Liver (tissue), 3 donors: ENCODE measurements around the gene CDH23.

ENCODE experiments used
- GABPA ChIP-seq, 2 donors: IDR thresholded peaks in 1 of 2; conservative IDR thresholded peaks in 1 of 2; 2 replicates each; pipeline ENCODE4 v1.6.1; 2016; ENCODE audit warnings: antibody characterized with exemption in 2 of 2, mild to moderate bottlenecking in 1 of 2, moderate library complexity in 1 of 2
- HNF4A ChIP-seq, 2 donors: conservative IDR thresholded peaks; 2 replicates each; pipeline ENCODE4 v1.6.1; 2016; ENCODE audit warnings: antibody characterized with exemption in 2 of 2, mild to moderate bottlenecking in 2 of 2
- HNF4G ChIP-seq: IDR thresholded peaks from 2 replicates; pipeline ENCODE4 v1.6.1; 2016; ENCODE audit warnings: antibody characterized with exemption
- NR2F2 ChIP-seq: IDR thresholded peaks from 2 replicates; pipeline ENCODE4 v1.6.1; 2016; ENCODE audit warnings: antibody characterized with exemption
- RAD21 ChIP-seq, 2 donors: IDR thresholded peaks; 2 replicates each; pipeline ENCODE4 v1.6.1; 2016; ENCODE audit warnings: antibody characterized with exemption in 2 of 2, mild to moderate bottlenecking in 2 of 2
- SP1 ChIP-seq: IDR thresholded peaks from 2 replicates; pipeline ENCODE4 v1.6.1; 2018; ENCODE audit warnings: antibody characterized with exemption, mild to moderate bottlenecking
- TAF1 ChIP-seq: conservative IDR thresholded peaks from 2 replicates; pipeline ENCODE4 v1.6.1; 2016; ENCODE audit warnings: antibody characterized with exemption, mild to moderate bottlenecking
- ZBTB33 ChIP-seq: IDR thresholded peaks from 2 replicates; pipeline ENCODE4 v1.6.1; 2016; ENCODE audit warnings: antibody characterized with exemption
- TF ChIP-seq, protein P1 (sequence below): fragments of 150-350 bp; IDR thresholded peaks from 2 replicates; pipeline ENCODE4 v1.5.1; 2017; ENCODE audit warnings: improper control_type of control experiment, low read depth, low read length; ENCODE audit not compliant: missing input control
- TF ChIP-seq, protein P2 (sequence below): IDR thresholded peaks from 2 replicates; pipeline ENCODE4 v1.6.1; 2016; ENCODE audit warnings: antibody characterized with exemption, mild to moderate bottlenecking
- TF ChIP-seq, protein P3 (sequence below): IDR thresholded peaks from 2 replicates; pipeline ENCODE4 v1.6.1; 2016; ENCODE audit warnings: antibody characterized with exemption
- TF ChIP-seq, protein P4 (sequence below): IDR thresholded peaks from 2 replicates; pipeline ENCODE4 v1.6.1; 2016; ENCODE audit warnings: antibody characterized with exemption
- donor health status: healthy.
- donor health status: healthy.

- TF ChIP-seq RAD21 (IDR thresholded peaks at IDR 0.05) (no peak), HNF4A (conservative IDR thresholded peaks at IDR 0.05) (no peak), SP1 (no peak), NR2F2 (no peak), GABPA (IDR thresholded peaks at IDR 0.05 in 1 of 2, conservative IDR thresholded peaks at IDR 0.05 in 1 of 2) (no peak), ZBTB33 (no peak), TAF1 (no peak), HNF4G (no peak)
- TF ChIP-seq, protein P1, sequence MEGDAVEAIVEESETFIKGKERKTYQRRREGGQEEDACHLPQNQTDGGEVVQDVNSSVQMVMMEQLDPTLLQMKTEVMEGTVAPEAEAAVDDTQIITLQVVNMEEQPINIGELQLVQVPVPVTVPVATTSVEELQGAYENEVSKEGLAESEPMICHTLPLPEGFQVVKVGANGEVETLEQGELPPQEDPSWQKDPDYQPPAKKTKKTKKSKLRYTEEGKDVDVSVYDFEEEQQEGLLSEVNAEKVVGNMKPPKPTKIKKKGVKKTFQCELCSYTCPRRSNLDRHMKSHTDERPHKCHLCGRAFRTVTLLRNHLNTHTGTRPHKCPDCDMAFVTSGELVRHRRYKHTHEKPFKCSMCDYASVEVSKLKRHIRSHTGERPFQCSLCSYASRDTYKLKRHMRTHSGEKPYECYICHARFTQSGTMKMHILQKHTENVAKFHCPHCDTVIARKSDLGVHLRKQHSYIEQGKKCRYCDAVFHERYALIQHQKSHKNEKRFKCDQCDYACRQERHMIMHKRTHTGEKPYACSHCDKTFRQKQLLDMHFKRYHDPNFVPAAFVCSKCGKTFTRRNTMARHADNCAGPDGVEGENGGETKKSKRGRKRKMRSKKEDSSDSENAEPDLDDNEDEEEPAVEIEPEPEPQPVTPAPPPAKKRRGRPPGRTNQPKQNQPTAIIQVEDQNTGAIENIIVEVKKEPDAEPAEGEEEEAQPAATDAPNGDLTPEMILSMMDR, result no peak
- TF ChIP-seq, protein P2, sequence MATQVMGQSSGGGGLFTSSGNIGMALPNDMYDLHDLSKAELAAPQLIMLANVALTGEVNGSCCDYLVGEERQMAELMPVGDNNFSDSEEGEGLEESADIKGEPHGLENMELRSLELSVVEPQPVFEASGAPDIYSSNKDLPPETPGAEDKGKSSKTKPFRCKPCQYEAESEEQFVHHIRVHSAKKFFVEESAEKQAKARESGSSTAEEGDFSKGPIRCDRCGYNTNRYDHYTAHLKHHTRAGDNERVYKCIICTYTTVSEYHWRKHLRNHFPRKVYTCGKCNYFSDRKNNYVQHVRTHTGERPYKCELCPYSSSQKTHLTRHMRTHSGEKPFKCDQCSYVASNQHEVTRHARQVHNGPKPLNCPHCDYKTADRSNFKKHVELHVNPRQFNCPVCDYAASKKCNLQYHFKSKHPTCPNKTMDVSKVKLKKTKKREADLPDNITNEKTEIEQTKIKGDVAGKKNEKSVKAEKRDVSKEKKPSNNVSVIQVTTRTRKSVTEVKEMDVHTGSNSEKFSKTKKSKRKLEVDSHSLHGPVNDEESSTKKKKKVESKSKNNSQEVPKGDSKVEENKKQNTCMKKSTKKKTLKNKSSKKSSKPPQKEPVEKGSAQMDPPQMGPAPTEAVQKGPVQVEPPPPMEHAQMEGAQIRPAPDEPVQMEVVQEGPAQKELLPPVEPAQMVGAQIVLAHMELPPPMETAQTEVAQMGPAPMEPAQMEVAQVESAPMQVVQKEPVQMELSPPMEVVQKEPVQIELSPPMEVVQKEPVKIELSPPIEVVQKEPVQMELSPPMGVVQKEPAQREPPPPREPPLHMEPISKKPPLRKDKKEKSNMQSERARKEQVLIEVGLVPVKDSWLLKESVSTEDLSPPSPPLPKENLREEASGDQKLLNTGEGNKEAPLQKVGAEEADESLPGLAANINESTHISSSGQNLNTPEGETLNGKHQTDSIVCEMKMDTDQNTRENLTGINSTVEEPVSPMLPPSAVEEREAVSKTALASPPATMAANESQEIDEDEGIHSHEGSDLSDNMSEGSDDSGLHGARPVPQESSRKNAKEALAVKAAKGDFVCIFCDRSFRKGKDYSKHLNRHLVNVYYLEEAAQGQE, result no peak
- TF ChIP-seq, protein P3, sequence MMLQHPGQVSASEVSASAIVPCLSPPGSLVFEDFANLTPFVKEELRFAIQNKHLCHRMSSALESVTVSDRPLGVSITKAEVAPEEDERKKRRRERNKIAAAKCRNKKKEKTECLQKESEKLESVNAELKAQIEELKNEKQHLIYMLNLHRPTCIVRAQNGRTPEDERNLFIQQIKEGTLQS, result no peak
- TF ChIP-seq, protein P4, sequence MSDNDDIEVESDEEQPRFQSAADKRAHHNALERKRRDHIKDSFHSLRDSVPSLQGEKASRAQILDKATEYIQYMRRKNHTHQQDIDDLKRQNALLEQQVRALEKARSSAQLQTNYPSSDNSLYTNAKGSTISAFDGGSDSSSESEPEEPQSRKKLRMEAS, result no peak
Measured at GRCh38 chr10:71605263-71605962, 208.7 kb downstream of the CDH23 start.
